Spleen (tissue), 7 donors: ENCODE data around the gene GSG1L2.

Experiments used
- CTCF ChIP-seq, 11 experiments: fragments of 200-600 bp in 7 of 11; fragments of 450-650 bp in 4 of 11; sonication (generic) in 4 of 11; IDR thresholded peaks in 8 of 11; conservative IDR thresholded peaks in 3 of 11; 1 replicate in 7 of 11; 2 replicates in 4 of 11; pipeline versions ENCODE4 v1.4.0 to v1.8.0; 2016 to 2021; ENCODE audit warnings: antibody characterized with exemption in 11 of 11, inconsistent platforms in 4 of 11, mild to moderate bottlenecking in 1 of 11
- POLR2A ChIP-seq, 3 donors: fragments of 450-650 bp; IDR thresholded peaks; one replicate each; pipeline ENCODE4 v1.5.1; 2017; ENCODE audit warnings: antibody characterized with exemption in 3 of 3, mild to moderate bottlenecking in 1 of 3
- donor health status: DM: no; HTN: no; CAD: no; lungs with moderate emphysema.
- donor health status: DM: no; HTN: no; CAD: no.
- donor health status: DM: no; HTN: no; CAD: no.

- TF ChIP-seq CTCF (IDR thresholded peaks at IDR 0.05 in 8 of 11, conservative IDR thresholded peaks at IDR 0.05 in 3 of 11) (no peak), POLR2A (IDR thresholded peaks at IDR 0.05) (no peak)
Observed at GRCh38 chr17:9821921-9822320, at the start of gene GSG1L2.
